H1 (cell line): ENCODE data around the gene DAPL1. TPM values are rescaled to one million over a fixed set of nuclear protein-coding genes. Genes with fewer than 3 reads are reported as not detected.

Source experiments
- CHD1 ChIP-seq: IDR thresholded peaks from 2 replicates; pipeline ENCODE4 v1.6.1; 2012; ENCODE audit warnings: low read depth, low read length, improper control_type of control experiment
- CTBP2 ChIP-seq: IDR thresholded peaks from 2 replicates; pipeline ENCODE4 v1.7.0; 2011; ENCODE audit warnings: borderline replicate concordance, mild to moderate bottlenecking, moderate library complexity, mixed read lengths, low read length; ENCODE audit not compliant: insufficient read depth, insufficient read length
- JUND ChIP-seq: IDR thresholded peaks from 2 replicates; pipeline ENCODE4 v1.6.1; 2011; ENCODE audit warnings: mild to moderate bottlenecking, improper control_type of control experiment, low read length
- KDM5A ChIP-seq: fragments of 200-600 bp; IDR thresholded peaks from 2 replicates; pipeline ENCODE4 v1.7.1; 2012; ENCODE audit warnings: mild to moderate bottlenecking, low read length, inconsistent platforms, mixed read lengths
- POLR2A ChIP-seq, 2 experiments: IDR thresholded peaks; 1 replicate in 1 of 2; 2 replicates in 1 of 2; pipeline ENCODE4 v1.6.1; 2011; ENCODE audit warnings: low read depth in 2 of 2, low read length in 2 of 2, mild to moderate bottlenecking in 2 of 2; ENCODE audit errors: control extremely low read depth in 1 of 2
- SAP30 ChIP-seq: fragments of 300-600 bp; sonication (generic); IDR thresholded peaks from 2 replicates; pipeline ENCODE4 v1.7.1; 2012; ENCODE audit warnings: low read length, moderate library complexity, mild to moderate bottlenecking, inconsistent platforms; ENCODE audit not compliant: insufficient read depth, insufficient replicate concordance
- SIRT6 ChIP-seq: IDR thresholded peaks from one replicate; pipeline ENCODE4 v1.7.1; 2012; ENCODE audit warnings: low read length, inconsistent platforms
- SP4 ChIP-seq: IDR thresholded peaks from 2 replicates; pipeline ENCODE4 v1.6.1; 2012; ENCODE audit warnings: low read length, inconsistent platforms
- TAF1 ChIP-seq: IDR thresholded peaks from 2 replicates; pipeline ENCODE4 v1.6.1; 2011; ENCODE audit warnings: mild to moderate bottlenecking, low read depth, low read length
- TEAD4 ChIP-seq: IDR thresholded peaks from 2 replicates; pipeline ENCODE4 v1.6.1; 2012; ENCODE audit warnings: low read depth, low read length, inconsistent platforms, mixed read lengths
- polyA plus RNA-seq, 7 experiments: library from polyadenylated mRNA; depleted of rRNA in 3 of 7; stranded (reverse) in 5 of 7; unstranded in 2 of 7; fragments of >200 nt in 5 of 7; fragments of 200-250 nt in 2 of 7; gene quantifications; 1 replicate in 5 of 7; 2 replicates in 1 of 7; 4 replicates in 1 of 7; pipeline versions ENCODE4 v1.2.1 to v1.2.3, GENCODE V29; 2011 to 2013; ENCODE audit warnings: missing spikeins in 2 of 7, mixed read lengths in 2 of 7
- total RNA-seq: library from RNA; stranded (reverse); fragmentation: NEBNext Ultra II Directional; extraction: Animal tissue kit (Norgen Biotek cat#: 25700); gene quantifications from 2 replicates; pipeline ENCODE4 v1.2.1, GENCODE V29; 2021
- TF ChIP-seq, protein P1 (sequence below): fragments of 300-600 bp; sonication (generic); IDR thresholded peaks from 2 replicates; pipeline ENCODE4 v1.7.1; 2012; ENCODE audit warnings: low read length, moderate library complexity, mild to moderate bottlenecking, inconsistent platforms; ENCODE audit not compliant: insufficient replicate concordance

Gene DAPL1
- total and polyA plus RNA-seq, 2 of the 8 experiments (the other 6 are each of a cell fraction or from before 2014, with no cell fraction given), result not detected

DNA sequence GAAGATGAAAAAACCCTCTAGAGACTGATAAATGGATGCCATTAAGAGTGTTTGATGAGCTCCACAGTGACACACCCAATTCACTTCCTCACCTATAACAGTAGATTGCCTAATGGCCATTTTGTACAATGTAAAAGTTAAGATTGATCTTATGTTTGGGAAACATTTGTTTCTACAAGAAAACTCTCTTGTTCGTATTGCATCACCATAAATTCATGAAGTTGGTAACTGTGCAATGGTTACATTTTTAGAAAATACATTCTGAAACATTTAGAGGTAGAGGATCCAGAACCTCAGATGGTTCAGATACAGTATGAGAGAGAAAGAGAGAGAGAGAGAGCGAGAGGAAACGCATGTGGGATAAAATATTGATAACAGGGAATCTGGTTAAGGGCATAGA lies 31.8 kb downstream of the DAPL1 start (continued):
- TF ChIP-seq, protein P1, sequence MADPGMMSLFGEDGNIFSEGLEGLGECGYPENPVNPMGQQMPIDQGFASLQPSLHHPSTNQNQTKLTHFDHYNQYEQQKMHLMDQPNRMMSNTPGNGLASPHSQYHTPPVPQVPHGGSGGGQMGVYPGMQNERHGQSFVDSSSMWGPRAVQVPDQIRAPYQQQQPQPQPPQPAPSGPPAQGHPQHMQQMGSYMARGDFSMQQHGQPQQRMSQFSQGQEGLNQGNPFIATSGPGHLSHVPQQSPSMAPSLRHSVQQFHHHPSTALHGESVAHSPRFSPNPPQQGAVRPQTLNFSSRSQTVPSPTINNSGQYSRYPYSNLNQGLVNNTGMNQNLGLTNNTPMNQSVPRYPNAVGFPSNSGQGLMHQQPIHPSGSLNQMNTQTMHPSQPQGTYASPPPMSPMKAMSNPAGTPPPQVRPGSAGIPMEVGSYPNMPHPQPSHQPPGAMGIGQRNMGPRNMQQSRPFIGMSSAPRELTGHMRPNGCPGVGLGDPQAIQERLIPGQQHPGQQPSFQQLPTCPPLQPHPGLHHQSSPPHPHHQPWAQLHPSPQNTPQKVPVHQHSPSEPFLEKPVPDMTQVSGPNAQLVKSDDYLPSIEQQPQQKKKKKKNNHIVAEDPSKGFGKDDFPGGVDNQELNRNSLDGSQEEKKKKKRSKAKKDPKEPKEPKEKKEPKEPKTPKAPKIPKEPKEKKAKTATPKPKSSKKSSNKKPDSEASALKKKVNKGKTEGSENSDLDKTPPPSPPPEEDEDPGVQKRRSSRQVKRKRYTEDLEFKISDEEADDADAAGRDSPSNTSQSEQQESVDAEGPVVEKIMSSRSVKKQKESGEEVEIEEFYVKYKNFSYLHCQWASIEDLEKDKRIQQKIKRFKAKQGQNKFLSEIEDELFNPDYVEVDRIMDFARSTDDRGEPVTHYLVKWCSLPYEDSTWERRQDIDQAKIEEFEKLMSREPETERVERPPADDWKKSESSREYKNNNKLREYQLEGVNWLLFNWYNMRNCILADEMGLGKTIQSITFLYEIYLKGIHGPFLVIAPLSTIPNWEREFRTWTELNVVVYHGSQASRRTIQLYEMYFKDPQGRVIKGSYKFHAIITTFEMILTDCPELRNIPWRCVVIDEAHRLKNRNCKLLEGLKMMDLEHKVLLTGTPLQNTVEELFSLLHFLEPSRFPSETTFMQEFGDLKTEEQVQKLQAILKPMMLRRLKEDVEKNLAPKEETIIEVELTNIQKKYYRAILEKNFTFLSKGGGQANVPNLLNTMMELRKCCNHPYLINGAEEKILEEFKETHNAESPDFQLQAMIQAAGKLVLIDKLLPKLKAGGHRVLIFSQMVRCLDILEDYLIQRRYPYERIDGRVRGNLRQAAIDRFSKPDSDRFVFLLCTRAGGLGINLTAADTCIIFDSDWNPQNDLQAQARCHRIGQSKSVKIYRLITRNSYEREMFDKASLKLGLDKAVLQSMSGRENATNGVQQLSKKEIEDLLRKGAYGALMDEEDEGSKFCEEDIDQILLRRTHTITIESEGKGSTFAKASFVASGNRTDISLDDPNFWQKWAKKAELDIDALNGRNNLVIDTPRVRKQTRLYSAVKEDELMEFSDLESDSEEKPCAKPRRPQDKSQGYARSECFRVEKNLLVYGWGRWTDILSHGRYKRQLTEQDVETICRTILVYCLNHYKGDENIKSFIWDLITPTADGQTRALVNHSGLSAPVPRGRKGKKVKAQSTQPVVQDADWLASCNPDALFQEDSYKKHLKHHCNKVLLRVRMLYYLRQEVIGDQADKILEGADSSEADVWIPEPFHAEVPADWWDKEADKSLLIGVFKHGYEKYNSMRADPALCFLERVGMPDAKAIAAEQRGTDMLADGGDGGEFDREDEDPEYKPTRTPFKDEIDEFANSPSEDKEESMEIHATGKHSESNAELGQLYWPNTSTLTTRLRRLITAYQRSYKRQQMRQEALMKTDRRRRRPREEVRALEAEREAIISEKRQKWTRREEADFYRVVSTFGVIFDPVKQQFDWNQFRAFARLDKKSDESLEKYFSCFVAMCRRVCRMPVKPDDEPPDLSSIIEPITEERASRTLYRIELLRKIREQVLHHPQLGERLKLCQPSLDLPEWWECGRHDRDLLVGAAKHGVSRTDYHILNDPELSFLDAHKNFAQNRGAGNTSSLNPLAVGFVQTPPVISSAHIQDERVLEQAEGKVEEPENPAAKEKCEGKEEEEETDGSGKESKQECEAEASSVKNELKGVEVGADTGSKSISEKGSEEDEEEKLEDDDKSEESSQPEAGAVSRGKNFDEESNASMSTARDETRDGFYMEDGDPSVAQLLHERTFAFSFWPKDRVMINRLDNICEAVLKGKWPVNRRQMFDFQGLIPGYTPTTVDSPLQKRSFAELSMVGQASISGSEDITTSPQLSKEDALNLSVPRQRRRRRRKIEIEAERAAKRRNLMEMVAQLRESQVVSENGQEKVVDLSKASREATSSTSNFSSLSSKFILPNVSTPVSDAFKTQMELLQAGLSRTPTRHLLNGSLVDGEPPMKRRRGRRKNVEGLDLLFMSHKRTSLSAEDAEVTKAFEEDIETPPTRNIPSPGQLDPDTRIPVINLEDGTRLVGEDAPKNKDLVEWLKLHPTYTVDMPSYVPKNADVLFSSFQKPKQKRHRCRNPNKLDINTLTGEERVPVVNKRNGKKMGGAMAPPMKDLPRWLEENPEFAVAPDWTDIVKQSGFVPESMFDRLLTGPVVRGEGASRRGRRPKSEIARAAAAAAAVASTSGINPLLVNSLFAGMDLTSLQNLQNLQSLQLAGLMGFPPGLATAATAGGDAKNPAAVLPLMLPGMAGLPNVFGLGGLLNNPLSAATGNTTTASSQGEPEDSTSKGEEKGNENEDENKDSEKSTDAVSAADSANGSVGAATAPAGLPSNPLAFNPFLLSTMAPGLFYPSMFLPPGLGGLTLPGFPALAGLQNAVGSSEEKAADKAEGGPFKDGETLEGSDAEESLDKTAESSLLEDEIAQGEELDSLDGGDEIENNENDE, result no peak
- no peak for TF ChIP-seq SIRT6
- TF ChIP-seq JUND, result no peak
- TF ChIP-seq SAP30, result no peak
- no peak for TF ChIP-seq TAF1
- TF ChIP-seq KDM5A, result no peak
- no peak for TF ChIP-seq SP4
- TF ChIP-seq TEAD4, result no peak
- no peak for TF ChIP-seq CTBP2
- TF ChIP-seq CHD1, result no peak
- TF ChIP-seq POLR2A (IDR thresholded peaks at IDR 0.05; ENCODE audit: control extremely low read depth in 1 of 2, low read depth in 2 of 2, low read length in 2 of 2), result no peak
